ENCODE measurements around the gene HPCA.
A peak's percentile ranks its signal among the peaks of the same experiment; 100 is the strongest.

Gene HPCA

GRCh38 chr1:32886004-32886827 lies at the start of gene HPCA:
TSS of gene HPCA (plus strand) at chr1:32886491. CDS start at chr1:32888899, 2,408 bp downstream.
- DNase-seq, result peak; percentile 76

- no peak for DNase-seq
These were observed 37.8 kb upstream of the HPCA start for GRCh38 chr1:32848354-32849063.

- no peak for DNase-seq
These were observed 30.3 kb upstream of the HPCA start for GRCh38 chr1:32855861-32856617.

GRCh38 chr1:32858136-32858535 lies 28.2 kb upstream of the HPCA start:
- no peak for DNase-seq

- no peak for DNase-seq
These were observed 27.5 kb upstream of the HPCA start for GRCh38 chr1:32858791-32859190.

GRCh38 chr1:32859915-32860314 lies 26.4 kb upstream of the HPCA start:
- no peak for DNase-seq

GRCh38 chr1:32860566-32860965 lies 25.7 kb upstream of the HPCA start:
- no peak for DNase-seq

- DNase-seq, result no peak
These were observed 24.2 kb upstream of the HPCA start for GRCh38 chr1:32861904-32862695.

- no peak for DNase-seq
These were observed 22.9 kb upstream of the HPCA start for GRCh38 chr1:32863218-32863880.

- no peak for DNase-seq
These were observed 22.4 kb upstream of the HPCA start for GRCh38 chr1:32863881-32864245.

GRCh38 chr1:32864375-32865019 lies 21.8 kb upstream of the HPCA start:
- DNase-seq, result no peak

- DNase-seq, result no peak
These were observed 20.5 kb upstream of the HPCA start for GRCh38 chr1:32865639-32866405.

- DNase-seq, result no peak
These were observed 19.1 kb upstream of the HPCA start for GRCh38 chr1:32867151-32867550.

GRCh38 chr1:32867671-32868070 lies 18.6 kb upstream of the HPCA start:
- DNase-seq, result no peak

GRCh38 chr1:32868085-32868484 lies 18.2 kb upstream of the HPCA start:
- DNase-seq, result no peak

- no peak for DNase-seq
These were observed 17.4 kb upstream of the HPCA start for GRCh38 chr1:32868806-32869455.

GRCh38 chr1:32869923-32870614 lies 16.2 kb upstream of the HPCA start:
- DNase-seq, result no peak

- no peak for DNase-seq
These were observed 15.5 kb upstream of the HPCA start, which contains the start of gene FNDC5 for GRCh38 chr1:32870615-32871363. TSS of gene FNDC5 (minus strand) at chr1:32870912.
